WTC11 (cell line): ENCODE measurements around the gene GDA. TPM values are rescaled to one million over a fixed set of nuclear protein-coding genes. Genes with fewer than 3 reads are reported as not detected.

ENCODE experiments used
- GTF2I ChIP-seq: fragments of 250-450 bp; sonication (Bioruptor Pico); conservative IDR thresholded peaks from 2 replicates; pipeline ENCODE4 v1.4.0; 2021; ENCODE audit warnings: mild to moderate bottlenecking
- OVOL2 ChIP-seq: fragments of 250-450 bp; sonication (Bioruptor Pico); IDR thresholded peaks from 2 replicates; pipeline ENCODE4 v1.9.0; 2021; ENCODE audit warnings: mild to moderate bottlenecking, borderline replicate concordance
- PRRX2 ChIP-seq: fragments of 250-450 bp; sonication (Bioruptor Pico); IDR thresholded peaks from 2 replicates; pipeline ENCODE4 v1.8.0; 2021; ENCODE audit warnings: mild to moderate bottlenecking
- ZNF423 ChIP-seq: fragments of 250-450 bp; sonication (Bioruptor Pico); IDR thresholded peaks from 2 replicates; pipeline ENCODE4 v2.1.2; 2022; ENCODE audit warnings: mild to moderate bottlenecking, moderate library complexity
- total RNA-seq: library from RNA; stranded (reverse); gene quantifications from 3 replicates; pipeline ENCODE4 v1.2.3, GENCODE V29; 2021
- TF ChIP-seq, protein P1 (sequence below): sonication (generic); formaldehyde crosslinking; IDR thresholded peaks from 2 replicates; pipeline ENCODE4 v1.8.1; 2023; ENCODE audit warnings: mild to moderate bottlenecking, missing genetic modification reagents, moderate library complexity
- TF ChIP-seq, protein P2 (sequence below): fragments of 250-450 bp; sonication (Bioruptor Pico); conservative IDR thresholded peaks from 2 replicates; pipeline ENCODE4 v1.9.0; 2021; ENCODE audit warnings: mild to moderate bottlenecking
- TF ChIP-seq, protein P3 (sequence below): sonication (generic); formaldehyde crosslinking; IDR thresholded peaks from 2 replicates; pipeline ENCODE4 v1.8.0; 2022; ENCODE audit warnings: mild to moderate bottlenecking, missing genetic modification reagents
- TF ChIP-seq, protein P4 (sequence below): fragments of 250-450 bp; sonication (Bioruptor Pico); IDR thresholded peaks from 2 replicates; pipeline ENCODE4 v2.1.2; 2022; ENCODE audit warnings: mild to moderate bottlenecking, moderate library complexity

Gene GDA
- total RNA-seq, 1 experiment from 2014 or later: 0.68 TPM

GRCh38 chr9:72300873-72301272 lies 151.6 kb downstream of the GDA start (continued):
- TF ChIP-seq, protein P1, sequence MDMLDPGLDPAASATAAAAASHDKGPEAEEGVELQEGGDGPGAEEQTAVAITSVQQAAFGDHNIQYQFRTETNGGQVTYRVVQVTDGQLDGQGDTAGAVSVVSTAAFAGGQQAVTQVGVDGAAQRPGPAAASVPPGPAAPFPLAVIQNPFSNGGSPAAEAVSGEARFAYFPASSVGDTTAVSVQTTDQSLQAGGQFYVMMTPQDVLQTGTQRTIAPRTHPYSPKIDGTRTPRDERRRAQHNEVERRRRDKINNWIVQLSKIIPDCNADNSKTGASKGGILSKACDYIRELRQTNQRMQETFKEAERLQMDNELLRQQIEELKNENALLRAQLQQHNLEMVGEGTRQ: no peak
- TF ChIP-seq PRRX2 (no peak), ZNF423 (CRISPR knock-in tag) (no peak), OVOL2 (CRISPR knock-in tag) (no peak), GTF2I (CRISPR knock-in tag) (no peak)
- TF ChIP-seq, protein P2, sequence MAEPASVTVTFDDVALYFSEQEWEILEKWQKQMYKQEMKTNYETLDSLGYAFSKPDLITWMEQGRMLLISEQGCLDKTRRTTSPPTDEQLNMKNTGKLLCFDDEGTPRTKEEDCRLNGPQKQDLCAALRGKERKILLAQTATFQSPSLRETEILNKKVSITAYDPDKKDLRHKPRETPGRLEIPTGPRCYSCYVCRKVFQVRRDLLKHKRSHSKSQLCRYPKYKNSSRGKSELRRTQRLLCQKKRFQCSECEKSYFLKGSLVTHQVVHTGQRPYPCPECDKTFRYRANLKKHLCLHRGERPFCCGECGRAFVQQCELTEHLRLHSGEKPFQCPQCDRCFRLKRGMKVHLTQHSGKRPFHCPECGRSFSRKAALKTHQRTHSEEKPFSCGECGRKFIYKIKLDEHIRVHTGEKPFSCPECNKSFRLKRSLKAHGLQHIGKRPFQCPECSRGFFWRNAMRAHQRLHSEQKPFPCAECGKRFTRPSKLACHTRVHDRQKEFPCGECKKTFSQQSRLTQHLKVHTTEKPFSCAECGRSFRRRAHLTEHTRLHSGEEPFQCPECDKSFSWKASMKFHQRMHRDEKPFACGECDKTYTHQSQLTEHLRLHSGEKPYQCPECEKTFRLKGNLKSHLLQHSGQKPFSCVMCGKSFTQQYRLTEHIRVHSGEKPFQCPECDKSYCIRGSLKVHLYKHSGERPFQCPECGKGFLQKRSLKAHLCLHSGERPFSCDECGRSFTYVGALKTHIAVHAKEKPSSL (CRISPR knock-in tag): no peak
- TF ChIP-seq, protein P3, sequence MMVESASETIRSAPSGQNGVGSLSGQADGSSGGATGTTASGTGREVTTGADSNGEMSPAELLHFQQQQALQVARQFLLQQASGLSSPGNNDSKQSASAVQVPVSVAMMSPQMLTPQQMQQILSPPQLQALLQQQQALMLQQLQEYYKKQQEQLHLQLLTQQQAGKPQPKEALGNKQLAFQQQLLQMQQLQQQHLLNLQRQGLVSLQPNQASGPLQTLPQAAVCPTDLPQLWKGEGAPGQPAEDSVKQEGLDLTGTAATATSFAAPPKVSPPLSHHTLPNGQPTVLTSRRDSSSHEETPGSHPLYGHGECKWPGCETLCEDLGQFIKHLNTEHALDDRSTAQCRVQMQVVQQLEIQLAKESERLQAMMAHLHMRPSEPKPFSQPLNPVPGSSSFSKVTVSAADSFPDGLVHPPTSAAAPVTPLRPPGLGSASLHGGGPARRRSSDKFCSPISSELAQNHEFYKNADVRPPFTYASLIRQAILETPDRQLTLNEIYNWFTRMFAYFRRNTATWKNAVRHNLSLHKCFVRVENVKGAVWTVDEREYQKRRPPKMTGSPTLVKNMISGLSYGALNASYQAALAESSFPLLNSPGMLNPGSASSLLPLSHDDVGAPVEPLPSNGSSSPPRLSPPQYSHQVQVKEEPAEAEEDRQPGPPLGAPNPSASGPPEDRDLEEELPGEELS (CRISPR knock-in tag): no peak
- TF ChIP-seq, protein P4, sequence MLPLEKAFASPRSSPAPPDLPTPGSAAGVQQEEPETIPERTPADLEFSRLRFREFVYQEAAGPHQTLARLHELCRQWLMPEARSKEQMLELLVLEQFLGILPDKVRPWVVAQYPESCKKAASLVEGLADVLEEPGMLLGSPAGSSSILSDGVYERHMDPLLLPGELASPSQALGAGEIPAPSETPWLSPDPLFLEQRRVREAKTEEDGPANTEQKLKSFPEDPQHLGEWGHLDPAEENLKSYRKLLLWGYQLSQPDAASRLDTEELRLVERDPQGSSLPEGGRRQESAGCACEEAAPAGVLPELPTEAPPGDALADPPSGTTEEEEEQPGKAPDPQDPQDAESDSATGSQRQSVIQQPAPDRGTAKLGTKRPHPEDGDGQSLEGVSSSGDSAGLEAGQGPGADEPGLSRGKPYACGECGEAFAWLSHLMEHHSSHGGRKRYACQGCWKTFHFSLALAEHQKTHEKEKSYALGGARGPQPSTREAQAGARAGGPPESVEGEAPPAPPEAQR: no peak

Other genes starting within 250 kb of the GDA start
- 55.0 to 59.9 TPM (median 56.6 TPM) in 3 replicates for gene ABHD17B, start 238.2 kb upstream of the GDA start, total RNA-seq
- 13.2 to 20.2 TPM (median 15.2 TPM) in 3 replicates for gene C9orf85, start 237.8 kb upstream of the GDA start, total RNA-seq
- gene C9orf57, start 88.8 kb upstream of the GDA start, total RNA-seq: not detected in 3 replicates
- 137 to 141 TPM (median 138 TPM) in 3 replicates for gene ZFAND5, start 215.8 kb downstream of the GDA start, total RNA-seq